WI38 (cell line): Measurements from ENCODE around the gene PHACTR1.

Experiments used
- H3K4me3 ChIP-seq: 2 replicates; pipeline ENCODE4 v1.5.1; 2011; ENCODE audit warnings: low read depth, mild to moderate bottlenecking, control low read depth, low read length
- TF ChIP-seq, protein P1 (sequence below): IDR thresholded peaks from 2 replicates; pipeline ENCODE4 v1.5.1; 2012; ENCODE audit warnings: low read depth, mild to moderate bottlenecking, control low read depth, low read length

Gene PHACTR1

DNA sequence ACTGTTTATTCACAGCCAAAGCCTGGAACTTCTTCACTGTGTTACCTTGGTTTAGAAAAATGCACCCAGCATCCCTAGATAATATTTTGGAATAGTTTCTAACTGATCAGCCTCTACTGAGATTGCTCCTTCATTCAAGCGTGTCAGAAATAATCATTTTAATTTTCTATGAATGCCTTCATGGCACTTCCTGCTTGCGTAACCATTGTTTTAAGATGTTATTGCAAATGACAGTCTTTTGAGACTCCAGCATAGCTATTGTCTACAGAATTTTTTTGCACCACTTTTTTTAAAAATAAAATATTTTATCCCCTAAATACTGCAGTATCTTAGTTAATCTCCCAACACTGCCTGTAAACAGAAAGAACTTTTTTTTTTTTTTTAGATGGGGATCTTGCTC, 213.1 kb downstream of the PHACTR1 start:
- TF ChIP-seq, protein P1, sequence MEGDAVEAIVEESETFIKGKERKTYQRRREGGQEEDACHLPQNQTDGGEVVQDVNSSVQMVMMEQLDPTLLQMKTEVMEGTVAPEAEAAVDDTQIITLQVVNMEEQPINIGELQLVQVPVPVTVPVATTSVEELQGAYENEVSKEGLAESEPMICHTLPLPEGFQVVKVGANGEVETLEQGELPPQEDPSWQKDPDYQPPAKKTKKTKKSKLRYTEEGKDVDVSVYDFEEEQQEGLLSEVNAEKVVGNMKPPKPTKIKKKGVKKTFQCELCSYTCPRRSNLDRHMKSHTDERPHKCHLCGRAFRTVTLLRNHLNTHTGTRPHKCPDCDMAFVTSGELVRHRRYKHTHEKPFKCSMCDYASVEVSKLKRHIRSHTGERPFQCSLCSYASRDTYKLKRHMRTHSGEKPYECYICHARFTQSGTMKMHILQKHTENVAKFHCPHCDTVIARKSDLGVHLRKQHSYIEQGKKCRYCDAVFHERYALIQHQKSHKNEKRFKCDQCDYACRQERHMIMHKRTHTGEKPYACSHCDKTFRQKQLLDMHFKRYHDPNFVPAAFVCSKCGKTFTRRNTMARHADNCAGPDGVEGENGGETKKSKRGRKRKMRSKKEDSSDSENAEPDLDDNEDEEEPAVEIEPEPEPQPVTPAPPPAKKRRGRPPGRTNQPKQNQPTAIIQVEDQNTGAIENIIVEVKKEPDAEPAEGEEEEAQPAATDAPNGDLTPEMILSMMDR: no peak
- no peak overlapping the region for H3K4me3 ChIP-seq

- TF ChIP-seq, protein P1: no peak
- H3K4me3 ChIP-seq: no peak overlapping the region
Measured at GRCh38 chr6:12931639-12932038, 215.1 kb downstream of the PHACTR1 start.

- TF ChIP-seq, protein P1: no peak
- no peak overlapping the region for H3K4me3 ChIP-seq
Measured at GRCh38 chr6:12935637-12936036, 219.1 kb downstream of the PHACTR1 start.

DNA sequence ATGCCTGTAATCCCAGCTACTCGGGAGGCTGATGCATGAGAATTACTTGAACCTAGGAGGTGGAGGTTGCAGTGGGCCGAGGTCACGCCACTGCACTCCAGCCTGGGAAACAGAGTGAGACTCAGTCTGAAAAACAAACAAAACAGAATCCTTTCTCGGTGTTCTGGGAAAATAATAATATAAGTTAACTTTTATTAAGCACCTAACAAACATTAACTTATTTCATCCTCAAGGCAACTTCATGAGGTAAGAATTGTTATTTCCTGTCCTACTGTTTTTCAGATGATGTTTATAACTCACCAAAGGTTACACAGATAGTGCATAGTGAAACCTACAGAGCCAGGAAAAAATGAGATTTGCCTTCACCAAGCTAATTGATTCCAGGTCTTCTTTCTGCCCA, 221.4 kb downstream of the PHACTR1 start:
- TF ChIP-seq, protein P1: no peak

GRCh38 chr6:12939314-12939713, 222.7 kb downstream of the PHACTR1 start:
- no peak overlapping the region for H3K4me3 ChIP-seq
- TF ChIP-seq, protein P1: no peak

More for the DNA sequence above, 221.4 kb downstream of the PHACTR1 start:
- no peak overlapping the region for H3K4me3 ChIP-seq

- H3K4me3 ChIP-seq: no peak overlapping the region
- TF ChIP-seq, protein P1: no peak
Measured at GRCh38 chr6:12941422-12941821, 224.9 kb downstream of the PHACTR1 start.

DNA sequence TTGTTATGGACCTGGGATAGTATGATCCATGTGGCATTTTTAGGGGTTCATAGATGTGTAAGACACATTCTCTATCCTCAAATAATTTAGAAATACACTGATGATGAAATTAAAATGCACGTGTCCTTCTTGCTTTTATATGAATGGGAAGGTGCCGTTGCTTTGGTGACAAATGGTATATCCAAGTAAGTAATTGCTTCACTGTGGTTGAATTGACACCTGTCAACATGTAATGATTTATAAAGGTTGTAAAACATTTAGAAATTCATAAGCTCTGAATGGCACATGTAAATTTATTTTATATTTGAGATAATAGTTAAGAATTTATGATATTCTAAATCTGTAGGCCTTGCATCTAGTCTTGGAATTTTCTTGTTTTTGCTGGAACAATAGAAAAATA, 227.0 kb downstream of the PHACTR1 start:
- H3K4me3 ChIP-seq: no peak overlapping the region
- TF ChIP-seq, protein P1: no peak
